B cell (primary cell): Measurements from ENCODE around the gene ZNF594. TPM values are rescaled to one million over a fixed set of nuclear protein-coding genes. Genes with fewer than 3 reads are reported as not detected.
A peak's percentile ranks its signal among the peaks of the same experiment; 100 is the strongest.

Experiments
- ATAC-seq: fragments of 200-7000 bp; cut with Tn5 transposase; one replicate; pipeline ENCODE4 v1.10.0; 2021; ENCODE audit warnings: low read depth, mild to moderate bottlenecking, moderate number of reproducible peaks, moderate library complexity
- CTCF ChIA-PET: fragments of 350-600 bp; sonication (Branson Sonifier 250); formaldehyde crosslinking; loops from one replicate; lab custom pipeline; 2021; ENCODE audit warnings: antibody characterized with exemption, inconsistent platforms; lab: Charles Lee
- POLR2A ChIA-PET: fragments of 350-600 bp; sonication (Branson Sonifier 250); formaldehyde crosslinking; loops from one replicate; lab custom pipeline; 2021; ENCODE audit warnings: antibody characterized with exemption; lab: Charles Lee
- DNase-seq: peaks from one replicate; pipeline ENCODE4 v3.0.0; 2013
- H2AFZ ChIP-seq: 2 replicates; pipeline ENCODE4 v1.6.1; 2012; ENCODE audit warnings: mild to moderate bottlenecking, low read depth, low read length; ENCODE audit not compliant: insufficient read depth, poor library complexity, severe bottlenecking
- H3K27ac ChIP-seq, 2 donors: 1 replicate in 1 of 2; 2 replicates in 1 of 2; pipeline ENCODE4 v1.5.1; 2012 to 2013; ENCODE audit warnings: low read length in 2 of 2, mild to moderate bottlenecking in 2 of 2, moderate library complexity in 1 of 2
- H3K27me3 ChIP-seq, 4 experiments: fragments of 200-600 bp in 1 of 4; sonication (generic) in 1 of 4; replicated peaks in 1 of 4; 1 replicate in 2 of 4; 2 replicates in 2 of 4; pipeline versions ENCODE4 v1.6.1 to v1.7.0; 2013 to 2016; ENCODE audit warnings: low read length in 3 of 4, mild to moderate bottlenecking in 2 of 4, mixed read lengths in 1 of 4, moderate library complexity in 1 of 4; ENCODE audit not compliant: insufficient read depth in 4 of 4, control insufficient read depth in 3 of 4; ENCODE audit errors: control extremely low read depth in 1 of 4
- H3K36me3 ChIP-seq, 2 experiments: replicated peaks in 1 of 2; 1 replicate in 1 of 2; 2 replicates in 1 of 2; pipeline versions ENCODE4 v1.6.1 to v1.7.1; 2013; ENCODE audit warnings: low read length in 1 of 2; ENCODE audit not compliant: insufficient read depth in 2 of 2, control insufficient read depth in 1 of 2; ENCODE audit errors: control extremely low read depth in 1 of 2, extremely low read depth in 1 of 2
- H3K4me1 ChIP-seq, 2 donors: fragments of 200-600 bp in 1 of 2; sonication (generic) in 1 of 2; 1 replicate in 1 of 2; 2 replicates in 1 of 2; pipeline versions ENCODE4 v1.5.1 to v1.6.1; 2013 to 2017; ENCODE audit warnings: low read length in 2 of 2; ENCODE audit not compliant: control insufficient read depth in 2 of 2, insufficient read depth in 2 of 2
- H3K4me2 ChIP-seq: replicated peaks from 2 replicates; pipeline ENCODE3; 2012; ENCODE audit warnings: mild to moderate bottlenecking, low read depth, low read length; ENCODE audit not compliant: poor library complexity, severe bottlenecking
- H3K4me3 ChIP-seq, 5 experiments: fragments of 200-600 bp in 1 of 5; sonication (generic) in 1 of 5; 1 replicate in 3 of 5; 2 replicates in 2 of 5; pipeline versions ENCODE4 v1.5.1 to v1.7.0; 2011 to 2016; ENCODE audit warnings: low read length in 4 of 5, mild to moderate bottlenecking in 4 of 5, low read depth in 2 of 5, control low read depth in 1 of 5, moderate library complexity in 1 of 5; ENCODE audit not compliant: insufficient read depth in 1 of 5; ENCODE audit errors: control extremely low read depth in 1 of 5, extremely low read depth in 1 of 5
- H3K79me2 ChIP-seq: fragments of 200-600 bp; sonication (generic); one replicate; pipeline ENCODE4 v1.6.0; 2016; ENCODE audit warnings: low read length; ENCODE audit not compliant: control insufficient read depth, insufficient read depth
- H3K9ac ChIP-seq: fragments of 200-600 bp; sonication (generic); 2 replicates; pipeline ENCODE4 v1.6.1; 2017; ENCODE audit warnings: mild to moderate bottlenecking, low read length, moderate library complexity
- H3K9me3 ChIP-seq, 3 donors: one replicate each; pipeline versions ENCODE4 v1.6.1 to v1.7.1; 2013; ENCODE audit warnings: low read length in 2 of 3; ENCODE audit not compliant: control insufficient read depth in 2 of 3, insufficient read depth in 1 of 3; ENCODE audit errors: control extremely low read depth in 1 of 3
- H4K20me1 ChIP-seq: 2 replicates; pipeline ENCODE4 v1.6.0; 2012; ENCODE audit warnings: mild to moderate bottlenecking, low read length; ENCODE audit not compliant: insufficient read depth, control insufficient read depth, poor library complexity, severe bottlenecking
- H3K27ac Mint-ChIP-seq: one replicate; pipeline ENCODE4 v1.8.0; 2021; ENCODE audit warnings: mixed read lengths
- H3K27me3 Mint-ChIP-seq: one replicate; pipeline ENCODE4 v1.8.0; 2021; ENCODE audit warnings: mixed read lengths
- H3K4me1 Mint-ChIP-seq: one replicate; pipeline ENCODE4 v1.8.0; 2021; ENCODE audit warnings: mixed read lengths
- H3K4me3 Mint-ChIP-seq: one replicate; pipeline ENCODE4 v1.8.0; 2021; ENCODE audit warnings: mixed read lengths
- H3K9me3 Mint-ChIP-seq: one replicate; pipeline ENCODE4 v1.8.0; 2022; ENCODE audit warnings: mixed read lengths; ENCODE audit not compliant: insufficient read depth
- CTCF ChIP-seq: fragments of 200-600 bp; IDR thresholded peaks from one replicate; pipeline ENCODE4 v1.8.0; 2022; ENCODE audit warnings: antibody characterized with exemption, mild to moderate bottlenecking
- EZH2 ChIP-seq: IDR thresholded peaks from 2 replicates; pipeline ENCODE4 v1.6.1; 2012; ENCODE audit warnings: borderline replicate concordance, low read depth, mild to moderate bottlenecking, moderate library complexity, low read length; ENCODE audit not compliant: insufficient read depth, poor library complexity, severe bottlenecking
- WGBS: methylation state at CpG from one replicate; pipeline ENCODE4 v1.1.5; 2013; ENCODE audit warnings: missing lambda C conversion rate; ENCODE audit not compliant: insufficient coverage; 5-methylcytosine and 5-hydroxymethylcytosine counted together
- intact Hi-C: fragments of 100-400 bp; cut with micrococcal nuclease; formaldehyde crosslinking; loops from one replicate; pipeline ENCODE4 v1.10.0; 2022
- polyA plus RNA-seq: library from polyadenylated mRNA; depleted of rRNA; stranded (reverse); fragments of >200 nt; gene quantifications from 2 replicates; pipeline ENCODE4 v1.2.3, GENCODE V29; 2012
- total RNA-seq, 2 donors: library from RNA; stranded (reverse); fragments of 120-200 nt in 1 of 2; gene quantifications; 1 replicate in 1 of 2; 2 replicates in 1 of 2; pipeline versions ENCODE4 v1.2.3 to v1.2.4, GENCODE V29; 2013 to 2022

Gene ZNF594
- total and polyA plus RNA-seq, 2 donors (not counting 1 experiment from before 2014, with no cell fraction given), result 5.9 to 38.9 TPM

DNA sequence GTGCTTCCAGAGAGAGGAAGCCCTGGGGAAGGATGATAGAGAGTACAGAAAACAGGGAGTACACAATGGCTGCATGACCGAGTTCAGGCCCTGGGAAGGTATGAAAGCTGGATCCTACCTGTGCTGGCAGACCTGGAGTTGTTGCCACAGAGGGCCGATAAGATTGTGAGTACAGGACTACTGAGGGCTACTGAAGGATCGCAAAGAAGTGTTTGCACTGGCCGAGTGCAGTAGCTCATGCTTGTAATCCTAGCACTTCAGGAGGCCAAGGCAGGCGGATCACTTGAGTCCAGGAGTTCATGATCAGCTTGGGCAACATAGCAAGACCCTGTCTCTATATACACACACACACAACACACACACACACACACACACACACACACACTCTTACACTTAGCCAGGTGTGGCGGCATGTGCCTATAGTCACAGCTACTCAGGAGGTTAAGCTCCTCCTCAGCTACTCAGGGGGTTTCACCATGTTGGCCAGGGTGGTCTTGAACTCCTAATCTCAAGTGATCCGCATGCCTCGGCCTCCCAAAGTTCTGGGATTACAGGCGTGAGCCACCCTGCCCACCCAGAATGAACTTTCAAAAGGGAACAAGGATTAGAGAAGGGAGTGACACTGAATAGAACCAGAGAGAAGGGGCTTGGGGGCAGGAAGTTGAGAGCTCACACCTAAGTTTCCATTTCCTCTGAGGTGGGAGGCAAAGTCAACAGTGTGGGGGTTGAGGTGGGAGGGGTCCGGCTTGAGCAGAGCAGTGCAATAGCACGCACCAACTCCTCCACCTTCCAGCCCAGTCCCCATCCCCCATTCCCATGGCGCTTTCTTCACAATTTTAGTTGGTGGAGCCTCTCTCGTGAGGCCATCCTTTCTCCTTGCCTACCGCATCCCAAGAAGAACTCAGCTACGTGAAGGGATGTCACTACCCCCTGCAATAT is 35.5 kb upstream of the ZNF594 start:
- 42% methylated on average over 6 of the region's 15 CpGs for WGBS
- H3K27ac Mint-ChIP-seq, result peak overlapping the region; percentile 98
- Histone ChIP-seq H3K4me3 (peak overlapping the region in 3 of 5 experiments; percentile 17 to 59 (median 39)), H3K4me2 (peak overlapping the region; percentile 89), H3K9ac (peak overlapping the region; percentile 53), H3K36me3 (peaks cover 2 to 70% of the 10 kb centered on the region in 2 experiments), H3K27ac (peak overlapping the region; percentile 83 to 97), H3K27me3 (no peaks in the 10 kb centered on the region), H3K4me1 (peaks cover 99 to 100% of the 10 kb centered on the region in 2 donors), H3K79me2 (peaks cover 78% of the 10 kb centered on the region), H4K20me1 (no peaks in the 10 kb centered on the region), H3K9me3 (peaks cover 0 to 4% (median 0%) of the 10 kb centered on the region in 3 donors), H2AFZ (peak overlapping the region; percentile 53)
- TF ChIP-seq EZH2, result no peak
- intact Hi-C loops, result loop anchor here (1.0 to 2.0 kb wide), 2 partner anchors 7 to 16 kb away; partner anchors contain the start of gene SCIMP
- H3K9me3 Mint-ChIP-seq, result no peaks in the 10 kb centered on the region
- ATAC-seq (peak; percentile 65), DNase-seq (peak; percentile 59)
- H3K27me3 Mint-ChIP-seq, result no peaks in the 10 kb centered on the region
- CTCF ChIA-PET, result interaction anchor here (0.6 to 18.3 kb wide), 11 partner anchors 9 to 212 kb away, joined by 3 to 303 read pairs (median 4); partner anchors contain the start of genes SCIMP and ZNF594
- H3K4me1 Mint-ChIP-seq, result peaks cover 89% of the 10 kb centered on the region
- peak overlapping the region; percentile 84 for H3K4me3 Mint-ChIP-seq
- POLR2A ChIA-PET, result interaction anchor here (0.6 to 3.7 kb wide), 14 partner anchors 10 to 239 kb away, joined by 3 to 39 read pairs (median 8); partner anchors contain the start of gene SCIMP

DNA sequence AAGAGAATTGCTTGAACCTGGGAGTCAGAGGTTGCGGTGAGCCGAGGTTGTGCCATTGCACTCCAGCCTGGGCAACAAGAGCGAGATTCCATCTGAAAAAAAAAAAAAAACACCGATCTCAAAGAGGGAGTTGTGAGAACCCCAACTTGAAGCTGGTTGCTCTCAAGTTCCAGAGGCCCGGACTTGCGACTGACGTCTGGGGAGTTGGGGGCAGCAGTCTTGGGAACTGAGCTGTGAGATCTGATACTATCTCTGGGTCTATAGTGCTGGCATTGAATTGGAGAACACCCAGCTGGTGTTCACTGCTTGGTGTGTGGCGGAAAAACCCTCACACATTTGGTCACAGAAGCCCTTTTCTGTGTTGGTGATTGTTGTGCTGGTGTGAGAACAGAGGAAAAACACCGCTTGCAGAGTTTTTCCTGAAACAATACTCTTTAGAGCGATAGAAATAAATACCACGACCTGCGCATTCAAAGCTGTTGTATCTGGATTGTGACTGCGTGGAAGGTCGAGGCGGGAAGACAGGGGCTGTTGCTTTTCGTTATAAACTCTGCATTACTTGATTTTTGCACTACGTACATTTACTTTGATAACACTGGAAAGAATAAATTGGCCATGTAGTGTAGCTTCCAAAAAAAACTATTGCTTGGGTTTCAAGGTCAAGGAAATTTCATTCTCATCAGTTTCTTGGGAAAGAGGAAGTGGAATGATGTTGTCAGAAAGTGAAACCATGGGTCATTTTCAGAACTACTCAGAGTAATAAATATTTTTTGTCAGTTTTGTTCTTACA is 34.2 kb upstream of the ZNF594 start:
- no peak for TF ChIP-seq EZH2
- no peak for TF ChIP-seq CTCF
- peak overlapping the region; percentile 53 for H3K9ac ChIP-seq
- H3K4me2 ChIP-seq, result peak overlapping the region; percentile 89
- H3K4me1 ChIP-seq, result peaks cover 99 to 100% of the 10 kb centered on the region in 2 donors
- 87% methylated on average over 3 of the region's 17 CpGs for WGBS
- peak overlapping the region; percentile 98 for H3K27ac Mint-ChIP-seq
- peak overlapping the region in 1 of 5 experiments; percentile 11 for H3K4me3 ChIP-seq
- H3K27me3 ChIP-seq, result no peaks in the 10 kb centered on the region
- H3K36me3 ChIP-seq, result peaks cover 4 to 66% of the 10 kb centered on the region in 2 experiments
- no peak overlapping the region for H2AFZ ChIP-seq
- no peaks in the 10 kb centered on the region for H3K27me3 Mint-ChIP-seq
- no peaks in the 10 kb centered on the region for H3K9me3 Mint-ChIP-seq
- intact Hi-C loops, result loop anchor here (1.0 to 2.0 kb wide), 2 partner anchors 8 to 15 kb away; partner anchors contain the start of gene SCIMP
- H3K9me3 ChIP-seq, result peaks cover 0 to 4% (median 0%) of the 10 kb centered on the region in 3 donors
- H4K20me1 ChIP-seq, result no peaks in the 10 kb centered on the region
- ChIA-PET POLR2A (interaction anchor here (0.7 to 3.7 kb wide), 10 partner anchors 9 to 174 kb away, joined by 3 to 39 read pairs (median 6); partner anchors contain the start of gene SCIMP), CTCF (interaction anchor here (0.7 to 18.3 kb wide), 9 partner anchors 8 to 185 kb away, joined by 3 to 303 read pairs (median 5); partner anchors contain the start of genes SCIMP and ZNF594)
- peaks cover 90% of the 10 kb centered on the region for H3K4me1 Mint-ChIP-seq
- peak overlapping the region; percentile 84 for H3K4me3 Mint-ChIP-seq
- ATAC-seq (no peak), DNase-seq (peak; percentile 65)
- H3K27ac ChIP-seq, result peak overlapping the region; percentile 83 to 97
- H3K79me2 ChIP-seq, result peaks cover 65% of the 10 kb centered on the region
